Natural killer cell (primary cell): ENCODE data around the gene FOXK1. TPM values are rescaled to one million over a fixed set of nuclear protein-coding genes. Genes with fewer than 3 reads are reported as not detected.

ENCODE experiments used
- ATAC-seq, 3 donors: fragments of 150-1000 bp in 2 of 3; fragments of 200-7000 bp in 1 of 3; cut with Tn5 transposase; 1 replicate in 1 of 3; 2 replicates in 2 of 3; pipeline ENCODE4 v1.10.0; 2021; ENCODE audit warnings: mild to moderate bottlenecking in 2 of 3, moderate library complexity in 2 of 3
- DNase-seq, 2 donors: peaks; one replicate each; pipeline versions ENCODE4 v3.0.0 to v3.0.0-alpha.2; 2013 to 2021; ENCODE audit warnings: mixed read lengths in 1 of 2
- H3K27ac ChIP-seq: one replicate; pipeline ENCODE4 v1.5.1; 2013; ENCODE audit warnings: mild to moderate bottlenecking, low read length
- H3K27me3 ChIP-seq: one replicate; pipeline ENCODE4 v1.6.1; 2013; ENCODE audit warnings: low read length; ENCODE audit not compliant: control insufficient read depth, insufficient read depth
- H3K36me3 ChIP-seq: one replicate; pipeline ENCODE4 v1.6.1; 2013; ENCODE audit warnings: low read length; ENCODE audit not compliant: control insufficient read depth, insufficient read depth
- H3K4me1 ChIP-seq: one replicate; pipeline ENCODE4 v1.6.1; 2013; ENCODE audit warnings: low read length; ENCODE audit not compliant: control insufficient read depth, insufficient read depth
- H3K4me3 ChIP-seq: one replicate; pipeline ENCODE4 v1.5.1; 2013; ENCODE audit warnings: low read length
- H3K9me3 ChIP-seq: one replicate; pipeline ENCODE4 v1.6.1; 2013; ENCODE audit warnings: low read length; ENCODE audit not compliant: control insufficient read depth, insufficient read depth
- H3K27ac Mint-ChIP-seq, 2 donors: one replicate each; pipeline ENCODE4 v1.8.0; 2022; ENCODE audit warnings: mild to moderate bottlenecking in 2 of 2, mixed read lengths in 2 of 2, moderate library complexity in 1 of 2
- H3K27me3 Mint-ChIP-seq, 2 donors: one replicate each; pipeline ENCODE4 v1.8.0; 2022; ENCODE audit warnings: low read depth in 2 of 2, mixed read lengths in 2 of 2
- H3K36me3 Mint-ChIP-seq: one replicate; pipeline ENCODE4 v1.8.0; 2022; ENCODE audit warnings: mixed read lengths
- H3K4me1 Mint-ChIP-seq, 2 donors: one replicate each; pipeline ENCODE4 v1.8.0; 2022; ENCODE audit warnings: mixed read lengths in 2 of 2
- H3K4me3 Mint-ChIP-seq: one replicate; pipeline ENCODE4 v1.8.0; 2022; ENCODE audit warnings: mild to moderate bottlenecking, moderate library complexity, mixed read lengths
- H3K9me3 Mint-ChIP-seq, 2 donors: one replicate each; pipeline ENCODE4 v1.8.0; 2022; ENCODE audit warnings: mixed read lengths in 2 of 2
- CTCF ChIP-seq: fragments of 200-600 bp; IDR thresholded peaks from one replicate; pipeline ENCODE4 v1.8.0; 2022; ENCODE audit warnings: antibody characterized with exemption
- WGBS: methylation state at CpG from one replicate; pipeline ENCODE4 v1.1.7; 2013; ENCODE audit warnings: missing lambda C conversion rate; ENCODE audit not compliant: insufficient coverage; 5-methylcytosine and 5-hydroxymethylcytosine counted together
- intact Hi-C: fragments of 100-400 bp; cut with micrococcal nuclease; formaldehyde crosslinking; loops from one replicate; pipeline ENCODE4 v1.14.2; 2022
- total RNA-seq, 4 donors: library from RNA; stranded (reverse); fragments of 120-200 nt in 1 of 4; gene quantifications; one replicate each; pipeline versions ENCODE4 v1.2.3 to v1.2.4, GENCODE V29; 2013 to 2022

The FOXK1 gene
- total RNA-seq, 3 donors from 2014 or later (not counting 1 experiment from before 2014, with no cell fraction given): 51.6 to 59.7 (median 55.3) TPM

- WGBS: 69% methylated on average over 17 of the region's 17 CpGs
- Histone ChIP-seq H3K27ac (no peak overlapping the region), H3K4me3 (no peak overlapping the region), H3K9me3 (no peaks in the 10 kb centered on the region), H3K4me1 (peaks cover 17% of the 10 kb centered on the region), H3K27me3 (no peaks in the 10 kb centered on the region), H3K36me3 (no peaks in the 10 kb centered on the region)
- H3K27me3 Mint-ChIP-seq: peaks cover 0 to 6% of the 10 kb centered on the region in 2 donors
- no peak for ATAC-seq
- TF ChIP-seq CTCF: no peak
- H3K27ac Mint-ChIP-seq: no peak overlapping the region
- no peaks in the 10 kb centered on the region for H3K36me3 Mint-ChIP-seq
- peaks cover 9 to 15% of the 10 kb centered on the region in 2 donors for H3K4me1 Mint-ChIP-seq
- no peaks in the 10 kb centered on the region for H3K9me3 Mint-ChIP-seq
- DNase-seq: no peak
- no peak overlapping the region for H3K4me3 Mint-ChIP-seq
- intact Hi-C loops: no loop called here
Observed at GRCh38 chr7:4638781-4639575, 43.1 kb upstream of the FOXK1 start.

GRCh38 chr7:4641091-4641666 lies 40.9 kb upstream of the FOXK1 start:
- Mint-ChIP-seq H3K36me3 (no peaks in the 10 kb centered on the region), H3K27ac (peak overlapping the region; percentile 93 to 95), H3K4me1 (peaks cover 9 to 15% of the 10 kb centered on the region in 2 donors), H3K9me3 (no peaks in the 10 kb centered on the region), H3K27me3 (peaks cover 0 to 6% of the 10 kb centered on the region in 2 donors), H3K4me3 (peak overlapping the region; percentile 73)
- 37% methylated on average over 18 of the region's 18 CpGs for WGBS
- Histone ChIP-seq H3K27me3 (no peaks in the 10 kb centered on the region), H3K4me3 (peak overlapping the region; percentile 54), H3K9me3 (no peaks in the 10 kb centered on the region), H3K36me3 (no peaks in the 10 kb centered on the region), H3K4me1 (peaks cover 17% of the 10 kb centered on the region), H3K27ac (peak overlapping the region; percentile 51)
- intact Hi-C loops: loop anchor here (1.0 to 5.0 kb wide), 3 partner anchors 40 to 136 kb away; partner anchors contain the start of gene AP5Z1
- ATAC-seq (peak in 1 of 3 donors; percentile 23), DNase-seq (no peak)
- TF ChIP-seq CTCF: no peak

GRCh38 chr7:4641667-4642467 lies 40.2 kb upstream of the FOXK1 start:
- H3K4me1 Mint-ChIP-seq: peaks cover 9 to 15% of the 10 kb centered on the region in 2 donors
- peaks cover 17% of the 10 kb centered on the region for H3K4me1 ChIP-seq
- TF ChIP-seq CTCF: peak; percentile 33
- under 1% methylated on average over 103 of the region's 103 CpGs for WGBS
- no peaks in the 10 kb centered on the region for H3K9me3 Mint-ChIP-seq
- H3K36me3 Mint-ChIP-seq: no peaks in the 10 kb centered on the region
- H3K27ac ChIP-seq: peak overlapping the region; percentile 96
- H3K27ac Mint-ChIP-seq: peak overlapping the region; percentile 93 to 95
- peak overlapping the region; percentile 94 for H3K4me3 Mint-ChIP-seq
- ATAC-seq (peak; percentile 81 to 92 (median 87)), DNase-seq (peak; percentile 98 to 99)
- no peaks in the 10 kb centered on the region for H3K9me3 ChIP-seq
- H3K27me3 Mint-ChIP-seq: peaks cover 0 to 6% of the 10 kb centered on the region in 2 donors
- H3K27me3 ChIP-seq: no peaks in the 10 kb centered on the region
- H3K4me3 ChIP-seq: peak overlapping the region; percentile 89
- intact Hi-C loops: loop anchor here (1.0 to 5.0 kb wide), 3 partner anchors 39 to 135 kb away; partner anchors contain the start of gene AP5Z1
- no peaks in the 10 kb centered on the region for H3K36me3 ChIP-seq
